SH-SY5Y (cell line): ENCODE measurements around the gene ALDH1A2.

Experiments used
- GATA2 ChIP-seq: IDR thresholded peaks from 2 replicates; pipeline ENCODE4 v1.6.1; 2011; ENCODE audit warnings: mild to moderate bottlenecking, low read depth, low read length
- GATA3 ChIP-seq: IDR thresholded peaks from 2 replicates; pipeline ENCODE4 v1.6.1; 2011; ENCODE audit warnings: low read depth, mild to moderate bottlenecking, low read length, moderate library complexity

DNA sequence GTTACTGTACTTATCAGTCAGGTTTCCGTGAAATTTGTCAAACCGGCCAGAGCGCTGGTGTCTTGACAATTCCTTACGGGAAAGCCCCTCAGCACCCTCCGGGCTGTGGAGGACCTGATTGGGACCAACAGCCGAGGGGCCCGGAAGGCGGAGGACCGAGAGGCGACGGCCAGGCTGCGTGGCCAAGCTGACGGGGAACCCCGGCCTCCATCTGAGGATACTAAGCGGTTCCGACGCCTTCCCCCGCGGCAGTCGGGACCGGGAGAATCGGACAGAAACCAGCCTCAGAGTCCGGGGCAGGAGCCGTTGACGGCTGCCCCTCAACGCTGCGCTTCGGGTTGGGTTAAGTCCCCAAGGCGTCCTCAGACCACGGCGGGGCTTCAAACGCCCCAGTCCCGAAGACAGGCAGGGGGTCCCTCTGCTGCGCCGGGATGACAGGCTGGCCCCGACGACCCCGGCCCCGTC, 499 bp downstream of the ALDH1A2 start:
- TF ChIP-seq GATA3 (no peak), GATA2 (no peak)
